ENCODE data around the gene LRFN5.
"Not testable (repeated sequence)": the region's sequence is repeated elsewhere in the genome, so short reads cannot be mapped to it uniquely, and the experiment has no call there.

LRFN5 gene

GRCh38 chr14:41606532-41607303 lies at the start of gene LRFN5:
Gene LRFN5 (plus strand): TSS chr14:41606876.
- H3K9ac ChIP-seq (ENCODE audit: low read depth, low read length) = peak within 1 kb of the TSS; percentile 95
- H3K36me3 ChIP-seq (ENCODE audit: insufficient read depth, low read length) = no peaks in the 10 kb centered on the region

DNA sequence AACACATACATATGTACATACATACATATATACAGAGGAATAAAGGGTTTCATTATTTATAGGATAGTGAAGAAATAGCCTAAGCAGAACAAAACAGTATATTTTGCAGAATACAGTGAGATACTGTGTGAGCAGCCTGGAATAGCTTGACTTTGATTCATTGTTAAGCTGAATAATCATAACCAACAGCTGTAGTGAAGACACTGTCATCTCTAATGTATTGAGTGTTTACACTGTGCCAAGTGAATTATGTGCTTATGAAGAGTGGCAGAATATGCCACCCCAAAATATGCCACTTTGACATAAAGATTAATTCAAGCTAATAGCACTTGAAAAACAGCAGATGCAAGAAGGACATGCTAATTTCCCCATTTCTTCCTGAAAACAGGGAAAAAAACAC lies 48.2 kb upstream of the LRFN5 start:
- Histone ChIP-seq H3K4me1 (ENCODE audit: insufficient read depth, low read length) (no peaks in the 10 kb centered on the region; the same call in 1 of the 2 replicates), H3K9me3 (ENCODE audit: control insufficient read depth, insufficient read depth, low read length) (no peaks in the 10 kb centered on the region), H3K36me3 (ENCODE audit: insufficient read depth, low read length) (no peaks in the 10 kb centered on the region), H3K9ac (ENCODE audit: low read depth, low read length) (no peak overlapping the region)

More at GRCh38 chr14:41606532-41607303, at the start of gene LRFN5:
- peaks cover 8% of the 10 kb centered on the region; the same call in 1 of the 2 replicates for H3K4me1 ChIP-seq (ENCODE audit: insufficient read depth, low read length)
- H3K9me3 ChIP-seq (ENCODE audit: control insufficient read depth, insufficient read depth, low read length) = no peaks in the 10 kb centered on the region

DNA sequence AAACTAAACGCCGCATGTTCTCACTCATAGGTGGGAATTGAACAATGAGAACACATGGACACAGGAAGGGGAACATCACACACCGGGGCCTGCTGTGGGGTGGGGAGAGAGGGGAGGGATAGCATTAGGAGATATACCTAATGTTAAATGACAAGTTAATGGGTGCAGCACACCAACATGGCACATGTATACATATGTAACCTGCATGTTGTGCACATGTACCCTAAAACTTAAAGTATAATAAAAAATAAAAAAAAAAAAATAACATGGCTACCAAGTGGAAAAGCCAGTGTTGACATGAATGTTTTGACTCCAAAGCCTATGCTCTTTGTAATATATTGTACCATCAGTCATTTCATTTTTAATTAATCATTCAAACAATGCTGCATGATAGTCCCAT lies 39.8 kb upstream of the LRFN5 start:
- not testable (repeated sequence) for H3K36me3 ChIP-seq (ENCODE audit: insufficient read depth, low read length); H3K4me1 ChIP-seq (ENCODE audit: insufficient read depth, low read length); H3K9me3 ChIP-seq (ENCODE audit: control insufficient read depth, insufficient read depth, low read length); H3K9ac ChIP-seq (ENCODE audit: low read depth, low read length)

GRCh38 chr14:41568979-41569378 lies 37.7 kb upstream of the LRFN5 start:
- H3K4me1 ChIP-seq (ENCODE audit: insufficient read depth, low read length) = peaks cover 6% of the 10 kb centered on the region; the same call in 1 of the 2 replicates
- H3K36me3 ChIP-seq (ENCODE audit: insufficient read depth, low read length) = no peaks in the 10 kb centered on the region
- no peak overlapping the region for H3K9ac ChIP-seq (ENCODE audit: low read depth, low read length)
- no peaks in the 10 kb centered on the region for H3K9me3 ChIP-seq (ENCODE audit: control insufficient read depth, insufficient read depth, low read length)

DNA sequence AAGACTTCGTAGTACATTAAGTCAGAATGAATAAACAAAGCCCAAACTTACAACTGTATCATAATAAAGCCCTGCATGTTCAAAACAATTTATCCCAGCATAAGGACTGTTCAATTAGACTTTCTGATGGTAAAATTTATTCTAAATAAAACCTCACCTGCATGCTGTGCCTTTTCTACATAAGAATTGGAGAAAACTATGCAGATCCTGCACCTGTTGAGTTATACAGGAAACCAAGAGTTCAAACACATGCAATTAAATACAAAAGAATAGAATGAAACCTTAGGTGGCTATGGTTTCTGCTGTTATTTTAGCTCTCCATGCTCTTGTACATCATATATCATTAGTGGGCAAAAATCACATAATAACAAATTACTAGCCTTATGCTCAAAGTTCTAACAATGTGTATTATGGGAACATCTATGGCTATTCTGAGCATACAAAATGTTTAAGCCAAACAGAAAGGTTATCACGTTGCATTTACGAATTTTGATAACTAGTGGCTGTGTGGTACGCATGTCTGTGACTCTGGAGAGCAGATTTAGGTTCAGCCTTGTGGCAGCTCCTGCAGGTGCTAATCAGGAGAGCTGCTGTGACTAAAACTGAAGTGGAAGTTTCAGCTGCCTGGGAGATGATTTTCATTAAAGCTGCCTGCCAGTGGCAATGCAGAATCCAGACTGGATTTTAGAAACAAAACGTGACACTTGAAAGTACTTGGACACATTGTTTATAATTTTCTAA lies 36.1 kb upstream of the LRFN5 start:
- H3K4me1 ChIP-seq (ENCODE audit: insufficient read depth, low read length) = peaks cover 6% of the 10 kb centered on the region; the same call in 1 of the 2 replicates
- H3K9me3 ChIP-seq (ENCODE audit: control insufficient read depth, insufficient read depth, low read length) = no peaks in the 10 kb centered on the region
- H3K9ac ChIP-seq (ENCODE audit: low read depth, low read length) = no peak overlapping the region
- no peaks in the 10 kb centered on the region for H3K36me3 ChIP-seq (ENCODE audit: insufficient read depth, low read length)

DNA sequence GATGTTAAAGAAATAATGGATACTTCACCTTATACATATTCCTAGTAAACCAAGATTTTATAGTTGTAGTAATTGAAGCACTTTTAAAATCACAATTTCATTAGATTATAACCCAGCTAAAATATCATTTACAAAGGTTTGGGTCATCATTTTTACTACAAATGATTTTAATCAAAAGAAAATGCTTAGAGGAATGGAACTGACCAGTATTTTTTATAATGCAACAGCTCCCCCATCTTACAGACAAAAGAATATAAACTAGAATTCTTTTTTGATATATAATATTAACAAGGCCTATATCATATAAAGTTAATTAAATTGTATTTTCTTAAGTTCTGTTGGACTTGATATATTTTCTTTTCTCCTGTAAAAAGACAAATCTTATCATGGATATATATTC lies 20.4 kb upstream of the LRFN5 start:
- Histone ChIP-seq H3K9me3 (ENCODE audit: control insufficient read depth, insufficient read depth, low read length) (no peaks in the 10 kb centered on the region), H3K36me3 (ENCODE audit: insufficient read depth, low read length) (no peaks in the 10 kb centered on the region), H3K9ac (ENCODE audit: low read depth, low read length) (no peak overlapping the region), H3K4me1 (ENCODE audit: insufficient read depth, low read length) (no peaks in the 10 kb centered on the region)

DNA sequence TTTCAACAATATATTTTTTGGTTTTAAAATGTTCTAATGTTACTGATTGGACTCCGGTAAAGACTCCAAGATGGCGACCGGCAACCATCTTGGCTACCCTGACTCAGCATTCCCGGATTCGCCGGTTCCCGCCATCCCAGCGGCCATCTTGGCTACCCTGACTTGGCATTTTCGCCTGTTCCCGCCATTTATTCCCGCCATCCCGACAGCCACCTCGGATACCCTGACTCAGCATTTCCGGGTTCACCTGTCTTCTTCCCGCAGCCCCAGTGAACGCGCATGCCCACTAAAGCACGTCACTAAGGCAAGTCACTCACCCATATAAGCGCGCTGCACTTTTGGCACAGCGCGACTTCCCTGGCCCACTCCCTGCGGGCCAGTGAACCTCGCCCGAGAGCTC lies 9.0 kb upstream of the LRFN5 start:
- no peaks in the 10 kb centered on the region for H3K9me3 ChIP-seq (ENCODE audit: control insufficient read depth, insufficient read depth, low read length)
- no peaks in the 10 kb centered on the region for H3K36me3 ChIP-seq (ENCODE audit: insufficient read depth, low read length)
- H3K4me1 ChIP-seq (ENCODE audit: insufficient read depth, low read length) = peaks cover 22% of the 10 kb centered on the region
- H3K9ac ChIP-seq (ENCODE audit: low read depth, low read length) = peak overlapping the region; percentile 50; the same call in 1 of the 2 replicates

DNA sequence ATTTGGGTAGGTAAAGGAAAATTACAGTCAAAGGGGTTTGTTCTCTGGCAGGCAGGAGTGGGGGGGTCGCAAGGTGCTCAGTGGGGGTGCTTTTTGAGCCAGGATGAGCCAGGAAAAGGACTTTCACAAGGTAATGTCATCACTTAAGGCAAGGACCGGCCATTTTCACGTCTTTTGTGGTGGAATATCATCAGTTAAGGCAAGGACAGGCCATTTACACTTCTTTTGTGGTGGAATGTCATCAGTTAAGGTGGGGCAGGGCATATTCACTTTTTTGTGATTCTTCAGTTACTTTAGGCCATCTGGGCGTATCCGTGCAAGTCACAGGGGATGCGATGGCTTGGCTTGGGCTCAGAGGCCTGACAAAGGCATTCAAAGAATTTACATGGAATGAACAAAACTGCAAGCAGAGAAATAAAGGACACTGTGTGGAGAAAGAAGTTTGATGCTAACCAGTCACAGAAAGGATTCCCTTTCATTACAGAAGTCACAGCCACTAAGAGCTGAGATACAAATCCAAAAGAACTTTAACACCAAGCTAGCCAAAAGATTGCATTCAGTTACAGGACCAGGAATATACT lies 6.8 kb upstream of the LRFN5 start:
- Histone ChIP-seq H3K9ac (ENCODE audit: low read depth, low read length) (peak overlapping the region; percentile 54), H3K4me1 (ENCODE audit: insufficient read depth, low read length) (peaks cover 22% of the 10 kb centered on the region)
- H3K36me3 ChIP-seq (ENCODE audit: insufficient read depth, low read length) = not testable (repeated sequence)

DNA sequence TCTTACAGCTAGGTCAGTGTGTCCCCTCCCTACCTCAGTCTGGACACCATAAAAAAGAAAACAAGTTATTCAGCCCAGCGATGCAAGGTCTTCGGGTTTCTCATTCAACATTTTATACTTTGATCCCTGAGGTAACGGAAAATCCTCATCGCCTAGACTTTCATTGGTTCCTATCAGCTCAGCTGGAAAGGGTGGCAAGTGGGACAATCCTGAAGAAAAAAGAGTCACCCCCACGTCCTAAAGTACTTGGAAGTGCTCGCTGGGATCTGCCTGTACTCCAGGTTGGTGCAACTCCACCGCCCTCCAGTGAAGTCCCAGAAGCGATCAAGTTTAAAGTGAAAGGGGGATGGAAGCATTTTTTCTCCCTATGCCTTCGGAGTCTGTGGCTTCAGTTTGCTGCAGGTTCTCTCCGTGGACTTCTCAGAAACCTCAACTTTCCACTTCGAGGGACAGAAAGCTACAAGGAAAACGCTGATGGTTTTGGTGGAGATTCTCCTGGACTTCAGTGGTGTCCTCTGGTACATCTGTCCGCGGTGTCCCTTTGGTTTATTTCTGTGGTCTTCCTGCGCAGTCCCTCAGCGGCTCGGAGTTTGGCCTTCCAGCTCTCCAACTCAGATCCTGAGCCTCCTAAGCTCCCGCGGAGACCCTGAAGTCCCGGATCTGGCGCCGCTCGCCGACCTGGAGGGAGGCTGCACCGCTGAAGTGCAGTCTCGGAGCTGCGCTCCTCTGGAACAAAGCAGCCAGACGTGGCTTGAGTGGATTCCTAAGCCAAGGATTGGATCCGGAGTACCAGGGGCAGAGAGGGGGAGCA lies 1.8 kb upstream of the LRFN5 start:
- H3K9me3 ChIP-seq (ENCODE audit: control insufficient read depth, insufficient read depth, low read length) = no peaks in the 10 kb centered on the region
- no peaks in the 10 kb centered on the region for H3K4me1 ChIP-seq (ENCODE audit: insufficient read depth, low read length)
- peak overlapping the region; percentile 95 for H3K9ac ChIP-seq (ENCODE audit: low read depth, low read length)
- no peaks in the 10 kb centered on the region for H3K36me3 ChIP-seq (ENCODE audit: insufficient read depth, low read length)

More for the DNA sequence above, 6.8 kb upstream of the LRFN5 start:
- not testable (repeated sequence) for H3K9me3 ChIP-seq (ENCODE audit: control insufficient read depth, insufficient read depth, low read length)

DNA sequence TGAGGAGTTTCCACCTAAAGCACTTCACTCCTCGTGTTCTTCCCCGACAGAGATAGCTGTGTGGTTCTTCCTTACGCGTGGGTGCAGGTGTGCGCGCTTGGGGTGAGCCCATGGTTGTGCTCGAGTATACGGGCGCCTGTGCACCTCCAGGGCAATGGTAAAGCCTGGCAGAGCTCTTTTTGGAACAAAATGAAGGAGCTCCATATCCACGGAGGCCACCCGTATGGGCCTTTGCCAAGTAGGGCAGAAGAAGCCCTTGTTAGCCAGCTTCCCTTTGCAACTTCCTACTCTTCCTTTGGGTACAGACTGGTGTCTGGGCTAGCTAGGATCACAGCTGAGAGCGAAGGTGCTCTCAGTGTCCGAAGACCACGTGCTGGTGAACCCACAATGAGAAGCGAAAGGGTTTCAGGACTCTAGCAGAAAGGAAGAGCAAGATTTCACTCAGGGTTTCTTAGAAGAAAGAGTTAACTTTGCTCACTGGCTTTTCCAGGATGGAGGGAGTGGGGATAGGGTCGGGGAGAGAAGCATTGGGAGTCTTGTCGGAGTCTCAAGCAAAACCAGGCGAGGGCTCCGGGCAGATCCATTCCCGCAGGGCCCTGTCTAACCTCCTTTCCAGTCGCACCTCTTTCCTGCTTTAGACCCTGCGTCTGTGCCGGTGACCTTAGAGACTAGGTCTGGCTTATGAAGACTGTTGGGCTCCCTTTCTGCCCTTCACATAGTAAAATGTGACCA lies 960 bp upstream of the LRFN5 start:
- Histone ChIP-seq H3K4me1 (ENCODE audit: insufficient read depth, low read length) (0 out of 2 replicates have a peak, but pooled peaks cover under 1% of the 10 kb centered on the region), H3K9me3 (ENCODE audit: control insufficient read depth, insufficient read depth, low read length) (no peaks in the 10 kb centered on the region), H3K9ac (ENCODE audit: low read depth, low read length) (peak overlapping the region; percentile 95)

GRCh38 chr14:41606282-41606531 lies 469 bp upstream of the LRFN5 start:
- peak overlapping the region; percentile 95 for H3K9ac ChIP-seq (ENCODE audit: low read depth, low read length)
- H3K36me3 ChIP-seq (ENCODE audit: insufficient read depth, low read length) = no peaks in the 10 kb centered on the region
- 0 out of 2 replicates have a peak, but pooled peaks cover 5% of the 10 kb centered on the region for H3K4me1 ChIP-seq (ENCODE audit: insufficient read depth, low read length)
- no peaks in the 10 kb centered on the region for H3K9me3 ChIP-seq (ENCODE audit: control insufficient read depth, insufficient read depth, low read length)

More for the DNA sequence above, 960 bp upstream of the LRFN5 start:
- H3K36me3 ChIP-seq (ENCODE audit: insufficient read depth, low read length) = no peaks in the 10 kb centered on the region

GRCh38 chr14:41607304-41607775 lies 664 bp downstream of the LRFN5 start:
- Histone ChIP-seq H3K9ac (ENCODE audit: low read depth, low read length) (peak overlapping the region; percentile 95), H3K4me1 (ENCODE audit: insufficient read depth, low read length) (peaks cover 8% of the 10 kb centered on the region; the same call in 1 of the 2 replicates), H3K36me3 (ENCODE audit: insufficient read depth, low read length) (no peaks in the 10 kb centered on the region), H3K9me3 (ENCODE audit: control insufficient read depth, insufficient read depth, low read length) (no peaks in the 10 kb centered on the region)

- Histone ChIP-seq H3K9ac (ENCODE audit: low read depth, low read length) (peak overlapping the region; percentile 95), H3K4me1 (ENCODE audit: insufficient read depth, low read length) (peaks cover 8% of the 10 kb centered on the region; the same call in 1 of the 2 replicates), H3K9me3 (ENCODE audit: control insufficient read depth, insufficient read depth, low read length) (no peaks in the 10 kb centered on the region), H3K36me3 (ENCODE audit: insufficient read depth, low read length) (no peaks in the 10 kb centered on the region)
These were observed 1.4 kb downstream of the LRFN5 start for GRCh38 chr14:41607966-41608663.
